Measurements from ENCODE around the gene LCP1.

LCP1 gene

GRCh38 chr13:46109451-46109850, 72.5 kb downstream of the LCP1 start:
- in situ Hi-C loops (cut with MboI; ENCODE audit: low sequenced_read_pairs): loop anchor here (25.0 kb wide), 1 partner anchor 497 kb away; the partner anchor contains the start of gene ERICH6B

GRCh38 chr13:46106839-46107371, 75.1 kb downstream of the LCP1 start:
- in situ Hi-C loops (cut with MboI; ENCODE audit: low sequenced_read_pairs): loop anchor here (25.0 kb wide), 1 partner anchor 495 kb away; the partner anchor contains the start of gene ERICH6B

GRCh38 chr13:46104868-46105267, 77.1 kb downstream of the LCP1 start, which contains the start of gene CPB2:
TSS of gene CPB2 (minus strand) at chr13:46105033. CDS start at chr13:46105009, 24 bp downstream.
- in situ Hi-C loops (cut with MboI; ENCODE audit: low sequenced_read_pairs): loop anchor here (25.0 kb wide), 1 partner anchor 493 kb away; the partner anchor contains the start of gene ERICH6B

GRCh38 chr13:46103037-46103436, 78.9 kb downstream of the LCP1 start:
- in situ Hi-C loops (cut with MboI; ENCODE audit: low sequenced_read_pairs): loop anchor here (25.0 kb wide), 1 partner anchor 491 kb away; the partner anchor contains the start of gene ERICH6B

GRCh38 chr13:46102255-46102605, 79.7 kb downstream of the LCP1 start:
- in situ Hi-C loops (cut with MboI; ENCODE audit: low sequenced_read_pairs): loop anchor here (25.0 kb wide), 1 partner anchor 490 kb away; the partner anchor contains the start of gene ERICH6B

GRCh38 chr13:46101484-46102254, 80.3 kb downstream of the LCP1 start:
- in situ Hi-C loops (cut with MboI; ENCODE audit: low sequenced_read_pairs): loop anchor here (25.0 kb wide), 1 partner anchor 489 kb away; the partner anchor contains the start of gene ERICH6B

GRCh38 chr13:46101002-46101401, 81.0 kb downstream of the LCP1 start:
- in situ Hi-C loops (cut with MboI; ENCODE audit: low sequenced_read_pairs): loop anchor here (25.0 kb wide), 1 partner anchor 489 kb away; the partner anchor contains the start of gene ERICH6B

- in situ Hi-C loops (cut with MboI; ENCODE audit: low sequenced_read_pairs): loop anchor here (25.0 kb wide), 1 partner anchor 488 kb away; the partner anchor contains the start of gene ERICH6B
These were observed 81.7 kb downstream of the LCP1 start for GRCh38 chr13:46100191-46100815.

GRCh38 chr13:46097663-46098062, 84.3 kb downstream of the LCP1 start:
- in situ Hi-C loops (cut with MboI; ENCODE audit: low sequenced_read_pairs): no loop called here

- in situ Hi-C loops (cut with MboI; ENCODE audit: low sequenced_read_pairs): no loop called here
These were observed 85.0 kb downstream of the LCP1 start for GRCh38 chr13:46097015-46097414.

- in situ Hi-C loops (cut with MboI; ENCODE audit: low sequenced_read_pairs): no loop called here
These were observed 87.5 kb downstream of the LCP1 start for GRCh38 chr13:46094478-46094877.

- in situ Hi-C loops (cut with MboI; ENCODE audit: low sequenced_read_pairs): no loop called here
These were observed 93.0 kb downstream of the LCP1 start for GRCh38 chr13:46088821-46089562.

GRCh38 chr13:46087481-46087880, 94.5 kb downstream of the LCP1 start:
- in situ Hi-C loops (cut with MboI; ENCODE audit: low sequenced_read_pairs): no loop called here

GRCh38 chr13:46086985-46087384, 95.0 kb downstream of the LCP1 start:
- in situ Hi-C loops (cut with MboI; ENCODE audit: low sequenced_read_pairs): no loop called here

GRCh38 chr13:46086421-46086922, 95.5 kb downstream of the LCP1 start:
- in situ Hi-C loops (cut with MboI; ENCODE audit: low sequenced_read_pairs): no loop called here

- in situ Hi-C loops (cut with MboI; ENCODE audit: low sequenced_read_pairs): no loop called here
These were observed 96.2 kb downstream of the LCP1 start for GRCh38 chr13:46085737-46086136.

- in situ Hi-C loops (cut with MboI; ENCODE audit: low sequenced_read_pairs): no loop called here
These were observed 99.7 kb downstream of the LCP1 start for GRCh38 chr13:46082324-46082723.

GRCh38 chr13:46079770-46080169, 102.2 kb downstream of the LCP1 start:
- in situ Hi-C loops (cut with MboI; ENCODE audit: low sequenced_read_pairs): no loop called here

GRCh38 chr13:46077265-46077664, 104.7 kb downstream of the LCP1 start:
- in situ Hi-C loops (cut with MboI; ENCODE audit: low sequenced_read_pairs): no loop called here

GRCh38 chr13:46076827-46077226, 105.2 kb downstream of the LCP1 start:
- in situ Hi-C loops (cut with MboI; ENCODE audit: low sequenced_read_pairs): no loop called here

Measured in HL-60/S4 treated with retinoic acid at 250 ng/mL for 4 days and 3 days (cell line).